GM10266 (cell line): ENCODE data around the gene SURF1.

ENCODE experiments used
- DNase-seq: peaks from one replicate; pipeline ENCODE4 v3.0.0; 2012; ENCODE audit errors: extremely low spot score
- CTCF ChIP-seq: IDR thresholded peaks from 2 replicates; pipeline ENCODE4 v1.5.1; 2012; ENCODE audit warnings: mild to moderate bottlenecking, low read depth; ENCODE audit not compliant: control insufficient read depth, insufficient read depth; ENCODE audit errors: missing control alignments

Gene SURF1

GRCh38 chr9:133390713-133391112 is 34.4 kb upstream of the SURF1 start:
- TF ChIP-seq CTCF = no peak
- no peak for DNase-seq

GRCh38 chr9:133389562-133389961 is 33.3 kb upstream of the SURF1 start:
- DNase-seq = no peak
- no peak for TF ChIP-seq CTCF

- no peak for DNase-seq
- no peak for TF ChIP-seq CTCF
These were observed 32.8 kb upstream of the SURF1 start for GRCh38 chr9:133389025-133389557.

- no peak for TF ChIP-seq CTCF
These were observed 31.4 kb upstream of the SURF1 start for GRCh38 chr9:133387680-133388079.

GRCh38 chr9:133386338-133386737 is 30.1 kb upstream of the SURF1 start:
- DNase-seq = no peak
- no peak for TF ChIP-seq CTCF

More at GRCh38 chr9:133387680-133388079, 31.4 kb upstream of the SURF1 start:
- no peak for DNase-seq

- no peak for TF ChIP-seq CTCF
- no peak for DNase-seq
These were observed 29.2 kb upstream of the SURF1 start for GRCh38 chr9:133385452-133385851.

- DNase-seq = no peak
- TF ChIP-seq CTCF = no peak
These were observed 28.5 kb upstream of the SURF1 start for GRCh38 chr9:133384736-133385321.
